COLO668 (cell line): ENCODE measurements around the gene FAM120B.

Source experiments
- DNase-seq: peaks from one replicate; lab custom pipeline; 2025; ENCODE audit not compliant: unreplicated experiment; lab: John Stamatoyannopoulos, UW

Gene FAM120B

DNA sequence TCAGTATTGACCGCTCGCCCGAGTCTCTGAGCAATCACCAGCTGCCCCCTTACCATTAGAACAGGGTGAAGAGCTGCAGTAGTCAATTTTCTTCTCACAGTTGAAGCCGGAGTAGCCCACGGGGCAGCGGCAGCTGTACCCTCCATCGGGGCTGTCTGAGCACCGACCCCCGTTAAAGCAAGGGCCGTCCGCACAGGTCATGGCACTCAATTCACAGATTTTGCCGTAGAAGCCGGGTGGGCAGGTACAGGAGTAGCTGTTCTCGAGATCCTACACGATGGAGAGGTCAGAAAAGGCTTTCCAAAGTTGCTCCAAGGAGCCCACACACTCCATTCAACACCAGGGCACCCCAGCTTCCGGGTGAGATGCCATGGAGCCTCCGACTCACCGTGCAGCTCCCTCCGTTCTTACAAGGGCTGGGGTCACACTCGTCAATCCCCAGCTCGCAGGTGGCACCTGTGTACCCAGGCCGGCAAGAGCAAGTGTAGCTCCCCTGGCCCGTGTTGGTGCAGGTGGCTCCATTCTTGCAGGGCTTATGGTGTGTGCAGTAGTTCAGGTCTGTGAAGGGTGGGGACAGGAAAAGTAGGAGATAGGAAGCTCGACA, 21.6 kb upstream of the FAM120B start:
- DNase-seq: no peak

DNA sequence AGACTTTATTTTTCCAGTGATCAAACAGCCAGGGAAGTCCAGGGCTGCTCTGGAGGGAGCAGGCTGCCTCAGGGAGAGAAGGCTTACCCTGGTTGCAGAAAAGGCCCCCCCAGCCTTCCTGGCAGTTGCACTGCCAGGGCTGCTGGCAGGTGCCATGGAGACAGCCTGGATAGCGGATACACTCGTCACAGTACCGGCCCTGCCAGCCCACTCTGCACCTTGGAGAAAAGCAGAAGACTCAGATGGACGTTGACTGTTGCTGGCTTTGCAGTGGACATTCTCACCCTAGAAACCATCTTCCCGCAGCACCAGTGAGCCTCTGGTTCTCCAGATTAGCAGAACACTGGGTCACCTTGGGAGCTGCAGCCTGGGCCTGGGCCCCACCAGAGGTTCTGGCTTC, 21.1 kb upstream of the FAM120B start:
- peak; percentile 12 for DNase-seq

DNA sequence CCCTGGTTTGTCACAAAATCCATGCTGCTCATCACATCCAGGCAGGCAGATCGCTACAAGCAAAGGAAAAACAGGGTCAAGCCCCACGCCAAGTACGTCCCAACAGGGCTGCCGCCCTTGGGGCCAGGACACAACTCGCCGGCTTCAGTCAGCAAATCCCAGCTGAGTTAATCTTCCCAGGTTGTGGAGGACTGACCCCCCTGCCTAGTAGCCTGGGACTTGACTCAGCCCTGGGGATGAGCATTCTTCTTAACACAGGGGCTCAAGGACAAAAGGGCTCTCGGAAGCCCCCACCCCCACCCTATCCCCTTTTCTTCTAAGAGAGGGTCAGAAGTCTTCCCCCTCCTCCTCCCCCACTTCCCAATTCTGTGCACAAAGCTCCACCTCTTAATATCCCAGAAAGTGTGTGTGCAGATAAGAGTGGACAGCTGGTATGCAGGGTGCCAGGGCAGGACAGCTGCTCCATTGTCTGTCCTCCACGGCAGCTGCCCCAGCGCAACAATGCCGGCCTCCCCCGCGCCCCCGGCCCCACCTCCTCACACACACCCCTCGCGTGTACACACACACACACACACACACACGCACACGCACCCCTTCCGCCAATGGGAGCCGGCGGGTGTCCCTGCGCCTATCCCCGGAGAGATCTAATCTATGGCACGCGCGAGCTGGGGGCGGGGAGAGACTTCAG, 20.2 kb upstream of the FAM120B start:
- peak; percentile 87 for DNase-seq

DNA sequence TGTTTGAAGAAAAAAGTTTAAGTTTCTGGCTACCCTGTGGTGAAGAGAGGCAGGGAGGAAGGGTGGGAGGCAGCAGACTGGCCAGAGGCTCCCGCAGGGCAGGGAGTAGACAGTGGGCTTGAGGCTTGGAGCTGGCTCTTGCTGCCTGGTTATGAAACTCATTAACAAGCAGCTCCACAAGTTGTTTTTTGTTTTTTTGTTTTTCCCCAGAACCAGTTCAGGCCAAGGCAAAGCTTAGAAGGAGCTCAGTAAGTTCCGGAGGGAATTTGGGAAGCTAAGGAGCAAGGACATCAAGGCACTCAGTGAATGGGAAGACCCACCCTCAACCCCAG, 19.7 kb upstream of the FAM120B start:
- no peak for DNase-seq

DNA sequence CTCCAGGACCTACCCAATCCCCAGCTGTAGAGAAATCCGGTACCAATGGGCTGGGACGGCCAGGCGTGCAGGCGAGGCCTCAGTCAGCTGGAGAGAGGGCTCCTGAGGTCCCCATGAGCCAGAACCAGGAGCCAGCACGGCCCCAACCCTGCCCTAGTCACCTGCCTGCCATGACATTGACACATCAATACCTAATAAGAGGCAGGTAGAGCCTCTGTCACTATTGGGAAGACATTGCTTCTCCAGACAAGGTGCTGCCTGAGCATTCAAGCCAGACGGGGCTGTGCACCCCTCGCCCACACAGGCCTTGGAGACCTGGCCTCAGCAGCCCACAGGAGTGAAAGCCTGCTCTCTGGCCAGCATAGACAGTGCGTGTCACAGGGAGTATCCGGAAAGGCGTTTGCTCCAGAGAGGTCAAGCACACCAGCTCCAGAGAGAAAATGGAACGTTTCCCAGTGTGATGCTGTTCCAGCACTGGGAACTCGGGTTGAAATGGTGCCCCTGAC, 19.1 kb upstream of the FAM120B start:
- DNase-seq: no peak

DNA sequence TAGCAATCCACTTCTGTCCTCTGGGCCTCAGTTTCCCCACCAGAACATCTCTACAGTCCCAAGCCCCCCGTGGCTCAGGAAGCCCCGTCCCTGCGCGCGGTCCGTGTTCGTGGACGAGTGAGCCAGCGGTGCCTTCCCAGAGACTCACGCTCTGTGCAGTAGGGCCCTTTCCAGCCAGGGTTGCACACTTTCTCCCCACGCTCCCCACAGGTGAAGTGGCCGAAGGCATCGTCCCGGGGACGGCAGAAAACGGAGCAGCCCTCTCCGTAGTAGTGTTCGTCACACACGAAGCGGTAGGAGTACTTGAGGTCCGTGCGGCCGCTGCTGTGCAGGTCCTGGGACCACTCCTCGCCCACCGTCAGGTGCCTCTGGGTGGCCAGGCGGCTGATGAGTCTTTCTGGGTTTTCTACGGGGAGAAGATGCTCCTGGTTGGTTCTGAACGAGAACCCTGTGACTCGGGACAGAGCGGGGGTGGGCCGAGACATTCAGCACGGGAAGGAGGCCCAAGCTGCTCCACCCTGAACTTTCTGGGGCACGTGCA, 18.4 kb upstream of the FAM120B start:
- DNase-seq: peak; percentile 28

DNA sequence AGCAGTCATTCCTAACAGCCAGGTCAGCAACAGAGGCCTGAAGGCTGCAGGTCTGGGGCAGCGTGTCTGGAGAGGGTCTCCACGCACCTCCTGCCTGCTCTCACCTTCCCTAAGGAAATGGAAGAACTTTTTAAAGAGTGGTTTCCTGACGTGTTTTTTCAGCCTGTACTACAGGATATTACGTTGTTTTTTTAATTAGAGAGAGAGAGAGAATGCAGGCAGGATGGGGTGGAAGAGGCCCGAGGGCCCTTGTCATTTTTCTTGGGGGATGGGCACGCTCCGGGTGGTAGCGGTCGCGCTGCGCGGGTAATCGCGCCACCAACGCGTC, 17.7 kb upstream of the FAM120B start:
- DNase-seq: no peak

DNA sequence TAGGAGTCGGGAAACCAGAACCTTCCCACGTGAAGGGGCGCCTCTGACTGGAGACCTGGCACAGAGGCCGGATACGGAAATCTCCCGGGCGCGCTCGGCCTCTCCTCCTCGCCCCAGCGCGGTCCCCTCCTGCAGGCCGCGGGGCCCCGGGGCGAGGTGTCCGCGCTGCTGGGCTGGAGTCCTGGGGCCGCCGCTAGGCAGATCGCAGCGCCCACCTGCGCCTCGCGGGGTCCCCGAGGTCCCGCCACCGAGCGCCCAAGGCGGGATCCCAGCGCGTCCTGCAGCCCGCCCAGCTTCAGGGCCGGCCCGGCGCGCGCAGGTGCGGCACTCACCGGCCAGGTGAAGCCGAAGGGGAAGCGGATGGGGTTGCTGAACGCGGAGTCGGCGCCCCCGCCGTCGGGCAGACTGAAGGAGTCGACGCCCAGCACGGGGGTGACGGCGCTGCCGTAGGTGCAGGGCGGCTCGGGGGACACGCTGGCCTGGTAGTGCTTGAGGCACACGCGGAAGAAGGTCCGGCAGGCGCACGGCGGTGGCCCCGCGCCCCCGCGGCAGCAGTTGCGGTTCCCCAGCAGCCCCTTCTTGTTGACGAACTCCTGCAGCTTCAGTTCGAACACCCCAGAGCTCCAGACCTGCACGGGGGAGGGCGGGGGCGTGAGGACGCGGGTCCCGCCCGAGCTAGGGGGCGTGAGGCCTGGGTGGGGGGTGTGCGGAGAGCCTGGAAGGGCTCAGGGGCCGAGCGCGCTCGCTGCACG, 17.2 kb upstream of the FAM120B start:
- peak; percentile 65 for DNase-seq

DNA sequence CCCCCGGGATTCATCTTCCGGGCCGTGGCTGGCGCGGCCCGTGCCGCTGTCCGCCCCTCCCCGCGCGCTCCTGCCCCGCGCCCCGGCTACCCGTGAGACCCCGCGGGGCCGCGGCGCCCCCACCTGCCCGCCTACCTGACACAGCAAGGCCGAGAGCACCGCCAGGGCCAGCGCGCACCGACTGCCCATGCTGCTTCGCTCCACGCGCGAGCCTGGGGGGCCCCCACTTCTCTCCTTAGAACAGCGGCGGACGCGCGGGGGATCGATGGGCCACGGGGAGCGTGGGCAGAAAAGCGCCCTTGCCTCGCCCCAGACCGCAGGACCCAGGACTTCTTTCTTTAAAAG, 16.6 kb upstream of the FAM120B start:
- peak; percentile 58 for DNase-seq

DNA sequence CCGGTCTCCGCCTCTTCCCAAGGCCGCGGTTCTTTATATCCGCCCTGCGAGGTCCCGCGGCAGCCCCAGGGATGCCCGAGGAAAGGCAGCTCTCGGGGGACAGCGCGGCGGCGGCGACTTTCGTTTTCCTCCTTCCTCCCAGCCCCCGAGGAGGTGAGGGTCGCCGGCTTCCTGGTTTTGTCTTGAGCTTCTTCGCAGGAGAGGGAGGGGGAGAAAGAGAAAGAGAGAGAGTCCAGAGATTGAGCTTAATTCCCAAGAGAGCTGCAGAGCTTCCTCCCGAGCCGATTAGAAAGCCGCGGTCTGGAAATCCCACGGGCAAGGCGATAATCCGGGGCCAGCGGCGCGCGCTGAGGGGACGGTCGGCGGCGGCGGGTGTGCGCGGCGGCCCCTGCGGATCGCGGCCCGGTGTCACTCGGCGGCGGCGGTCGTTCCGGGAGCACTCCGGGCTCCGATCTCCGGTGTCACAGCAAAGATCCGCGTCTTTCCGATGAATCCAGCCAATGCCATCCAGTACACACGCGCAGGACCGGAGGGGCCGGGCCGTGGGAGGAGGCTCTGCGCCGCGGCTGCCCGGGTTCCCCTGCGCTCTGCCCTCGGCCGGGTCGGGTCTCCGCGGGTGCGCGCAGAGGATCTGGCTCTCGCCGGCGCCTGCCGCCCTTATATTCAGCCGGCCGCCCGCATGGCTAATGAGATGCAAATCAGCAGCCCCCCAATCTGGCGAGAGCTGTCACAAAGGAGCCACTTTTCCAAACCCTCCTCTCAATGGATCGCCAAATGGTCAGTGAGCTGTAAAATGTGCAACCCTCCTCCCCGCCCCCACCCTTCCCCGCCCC, 16.0 kb upstream of the FAM120B start, which contains the start of gene DLL1:
TSS of gene DLL1 (minus strand) at position 783 of the 833 bp plus-strand sequence. CDS start 939 bp downstream, outside the sequence.
- peak; percentile 87 for DNase-seq

DNA sequence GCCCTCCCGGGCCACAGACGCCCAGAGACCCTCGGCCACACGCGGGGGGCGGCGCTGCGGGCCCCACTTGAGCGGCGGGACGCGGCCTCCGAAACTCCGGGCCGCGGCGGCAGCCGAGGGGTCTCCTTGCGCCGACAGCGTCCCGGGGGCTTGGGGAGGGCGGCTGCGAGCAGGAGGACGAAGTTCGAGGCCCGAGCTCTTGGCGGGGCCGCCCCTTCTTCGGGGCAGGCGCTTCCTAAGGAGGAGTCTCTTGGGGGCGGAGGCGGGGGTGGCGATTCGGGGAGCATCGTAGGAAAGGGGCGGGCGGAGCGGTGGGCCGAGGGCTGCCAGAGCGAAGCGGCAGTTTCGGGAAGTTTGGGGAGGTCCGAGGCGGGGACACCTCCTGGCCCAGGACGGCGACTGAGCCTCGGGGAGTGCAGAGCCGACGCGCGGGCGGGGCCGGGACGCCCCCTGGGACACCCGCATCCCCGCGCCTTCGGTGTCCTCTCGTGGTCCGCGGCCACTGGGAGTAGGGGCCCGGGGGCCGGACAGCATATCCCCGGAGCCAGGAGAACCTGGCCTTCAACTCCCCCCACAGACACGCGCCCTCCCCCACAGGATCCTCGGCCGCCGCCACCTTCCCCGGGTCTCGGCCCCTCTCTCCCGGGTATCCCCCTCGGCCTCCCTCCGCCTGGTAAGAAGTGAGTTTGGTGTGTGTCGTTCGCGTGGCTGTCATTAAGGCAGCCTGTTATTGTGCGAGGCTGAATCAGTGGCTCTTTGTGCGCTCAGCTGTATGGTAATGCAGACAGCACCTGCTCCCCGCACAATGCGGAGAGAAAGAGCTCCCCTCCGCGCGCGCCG, 15.1 kb upstream of the FAM120B start:
- DNase-seq: peak; percentile 87

DNA sequence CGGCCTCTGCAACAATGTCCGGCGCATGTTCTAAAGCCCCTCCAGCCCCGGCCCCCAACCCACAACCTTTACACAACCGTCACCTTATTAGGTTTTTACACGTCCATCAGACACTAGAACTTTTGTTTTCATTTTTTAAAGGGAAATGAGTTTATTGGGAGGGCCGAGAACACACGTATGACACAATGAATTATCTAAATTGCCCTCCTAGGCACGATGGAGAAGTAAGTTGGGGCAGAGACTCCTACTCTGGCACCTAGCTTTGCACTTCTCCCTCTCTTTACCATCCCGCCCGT, 14.5 kb upstream of the FAM120B start:
- DNase-seq: no peak

DNA sequence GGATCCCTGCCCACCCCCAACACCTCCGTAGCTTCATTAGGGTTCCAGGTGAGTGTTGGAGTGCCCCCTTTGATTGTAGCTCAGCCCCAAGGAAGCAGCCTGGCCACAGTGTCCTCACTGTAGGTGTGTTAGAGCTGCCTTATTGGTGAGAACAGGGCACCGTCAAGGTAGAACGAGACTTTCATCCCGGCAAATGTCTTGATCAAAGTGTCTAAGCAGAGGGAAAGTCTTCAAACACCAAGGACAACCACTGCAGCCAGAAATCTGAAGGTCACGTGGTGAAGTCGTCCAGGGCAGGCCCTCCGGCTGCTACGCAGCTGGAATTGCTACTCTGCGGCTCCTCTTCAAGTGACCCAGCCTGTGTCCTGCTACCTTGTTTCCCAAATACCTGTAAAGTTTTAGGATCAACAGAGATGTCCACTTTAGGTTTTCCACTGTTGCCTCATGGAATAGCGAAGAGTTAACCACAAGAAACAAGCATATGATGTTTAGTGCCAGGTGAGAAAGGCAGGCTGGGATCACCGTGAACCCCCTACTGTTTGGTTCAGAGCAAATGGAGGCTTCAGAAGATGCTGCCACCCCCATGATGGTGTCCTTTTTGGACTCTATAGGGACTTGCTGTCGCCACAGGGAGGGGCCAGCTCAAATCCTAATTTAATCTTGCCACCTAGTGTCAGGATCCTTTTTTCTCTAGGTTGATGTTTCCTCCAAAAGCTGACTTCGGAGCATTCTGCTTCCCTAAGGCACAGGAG, 14.0 kb upstream of the FAM120B start:
- DNase-seq: peak; percentile 19

DNA sequence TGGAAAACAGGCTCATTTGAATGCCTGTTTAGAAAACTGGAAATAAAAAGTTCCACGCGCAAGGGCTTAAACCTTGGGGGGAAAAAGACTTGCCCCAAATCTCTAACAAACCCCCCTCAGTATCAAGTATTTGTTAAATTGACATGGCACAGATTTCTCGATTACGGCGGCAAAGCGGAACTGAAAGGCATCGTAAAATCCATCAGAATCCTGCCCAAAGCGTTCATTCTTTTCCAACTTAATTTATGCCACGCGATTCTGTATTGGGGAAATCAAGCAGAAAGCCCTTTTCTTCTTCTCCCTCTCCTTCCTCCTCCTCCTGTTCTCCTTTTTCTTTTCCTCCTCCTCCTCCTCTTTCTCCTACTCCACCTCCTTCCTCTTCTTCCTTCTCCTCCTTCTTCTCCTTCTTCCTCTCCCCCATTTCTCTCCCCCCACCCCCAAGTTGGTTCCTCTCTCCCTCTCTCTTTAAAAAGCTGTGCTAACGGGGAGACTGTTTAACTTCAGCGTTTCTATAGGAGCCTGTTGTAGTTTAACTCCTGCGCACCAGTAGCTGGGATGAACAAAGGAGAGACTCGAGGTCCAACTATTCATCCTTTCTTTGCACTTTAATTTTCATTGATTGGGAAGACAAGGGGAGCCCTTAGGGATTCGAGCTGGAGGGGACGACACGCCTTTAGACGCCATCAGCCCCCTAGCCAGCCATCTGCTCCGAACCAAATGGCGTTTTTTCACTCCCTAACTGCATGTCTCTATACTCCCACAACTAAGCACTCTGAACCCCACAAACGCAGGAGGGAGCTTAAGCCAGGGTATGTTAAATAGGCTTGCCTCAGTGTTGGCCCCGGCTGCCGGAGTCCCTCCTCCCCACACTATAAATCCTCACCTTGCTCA, 13.0 kb upstream of the FAM120B start:
- no peak for DNase-seq

DNA sequence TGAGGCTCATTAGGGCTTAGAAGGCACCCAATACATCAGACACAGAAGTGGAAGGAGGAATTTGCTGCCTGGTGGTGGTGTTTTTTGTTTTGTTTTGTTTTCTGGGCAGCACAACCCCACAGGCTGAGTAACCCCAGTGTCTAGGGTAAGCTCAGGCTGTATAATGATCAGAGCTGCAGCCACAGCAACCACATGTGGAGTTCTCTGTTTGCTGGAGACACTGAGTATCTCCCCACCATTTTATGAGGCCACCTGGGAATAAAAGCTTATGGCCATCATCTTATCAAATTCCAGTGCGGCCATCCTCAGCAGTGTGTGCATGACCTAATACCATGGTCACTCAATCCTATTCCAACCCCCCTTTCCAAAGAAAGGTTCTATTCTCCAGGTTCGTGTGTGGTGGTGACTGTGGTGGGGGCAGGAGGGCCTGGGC, 12.2 kb upstream of the FAM120B start:
- peak; percentile 20 for DNase-seq

DNA sequence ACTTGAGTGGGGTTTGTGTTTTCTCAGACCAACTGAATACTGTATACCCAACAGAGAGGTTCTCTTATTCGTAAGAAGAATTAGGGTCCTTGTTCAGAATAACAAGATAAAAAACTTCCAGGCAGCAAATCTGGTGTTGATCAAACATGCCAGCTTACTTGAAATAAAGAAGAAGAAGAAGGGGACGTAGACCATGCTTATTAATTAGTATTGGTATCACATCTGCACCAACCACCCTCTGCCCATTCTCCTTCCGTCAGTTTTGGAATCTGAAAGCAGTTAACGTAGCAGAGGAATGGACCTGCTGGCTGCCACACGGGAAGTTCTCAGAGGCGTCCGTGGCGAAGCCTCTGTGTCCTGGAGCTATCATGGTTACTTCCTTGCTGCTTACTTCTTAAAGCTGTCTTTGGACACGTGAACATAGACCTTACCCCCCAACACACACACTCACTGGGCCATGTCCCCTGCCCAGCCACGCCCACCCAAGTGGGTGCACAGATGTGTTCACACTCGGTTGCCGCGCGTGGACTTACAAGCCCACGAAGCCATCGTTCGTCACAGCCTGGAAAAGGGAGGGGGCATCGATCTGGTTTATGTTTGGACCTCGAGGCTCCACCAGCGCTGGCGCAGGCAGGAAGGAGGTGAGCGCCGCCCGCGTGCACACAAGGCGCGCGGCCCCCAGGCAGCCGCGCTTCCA, 11.6 kb upstream of the FAM120B start:
- DNase-seq: peak; percentile 47

DNA sequence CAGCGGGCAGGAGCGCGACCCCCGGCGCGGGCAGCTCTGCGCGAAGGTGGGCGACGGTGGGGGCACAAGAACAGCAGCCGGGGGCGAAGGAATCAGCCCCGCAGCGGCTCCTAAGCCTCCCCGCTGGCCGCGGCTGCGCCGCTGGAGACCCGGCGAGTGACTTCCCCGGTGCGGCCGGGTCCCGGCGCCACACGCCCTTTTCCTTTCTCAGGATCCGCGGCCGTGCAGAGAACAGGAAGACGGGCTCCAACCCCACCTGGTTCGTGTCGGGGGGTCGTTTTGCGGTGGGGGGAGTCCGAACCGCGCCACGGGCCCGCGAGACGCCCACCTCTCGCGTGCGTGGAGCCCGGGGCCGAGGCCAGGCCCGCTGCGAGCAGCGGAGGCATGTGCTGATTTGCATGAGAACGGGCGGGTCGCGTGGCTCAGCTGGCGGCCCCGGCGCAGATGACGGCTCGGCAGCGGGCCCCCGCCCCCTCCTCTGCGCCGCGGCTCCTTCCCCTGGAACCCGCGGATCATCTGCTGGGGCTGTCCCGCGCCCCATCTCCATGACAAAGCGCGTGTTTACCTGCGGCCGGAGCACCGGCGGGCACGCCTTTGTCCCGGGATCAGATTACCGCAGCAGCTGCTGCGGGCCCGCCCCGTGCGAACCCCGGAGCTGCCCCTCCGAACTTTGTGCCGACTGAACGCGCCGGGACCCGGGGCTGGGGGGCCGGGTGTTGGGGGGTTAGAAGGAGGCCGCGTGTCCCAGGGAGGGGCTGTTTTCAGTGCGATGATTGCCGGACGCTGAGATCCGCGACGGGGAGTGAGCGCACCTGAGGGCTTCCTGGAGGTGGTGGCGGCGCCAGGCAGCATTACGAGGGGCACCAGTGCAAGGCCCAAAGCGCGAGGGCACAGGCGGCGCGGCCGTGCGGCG, 10.8 kb upstream of the FAM120B start:
- peak; percentile 92 for DNase-seq
